ENCODE measurements around the gene VAV2.

GRCh38 chr9:133813749-133814585 lies 178.2 kb downstream of the VAV2 start:
- TF ChIP-seq CTCF (IDR thresholded peaks at IDR 0.05; ENCODE audit: insufficient read depth, low read length, poor library complexity, severe bottlenecking), result no peak
- TF ChIP-seq EZH2phosphoT487 (conservative IDR thresholded peaks at IDR 0.05; ENCODE audit: low read length), result no peak
